SH-SY5Y (cell line): ENCODE measurements around the gene MS4A4E.

ENCODE experiments used
- GATA2 ChIP-seq: IDR thresholded peaks from 2 replicates; pipeline ENCODE4 v1.6.1; 2011; ENCODE audit warnings: mild to moderate bottlenecking, low read depth, low read length
- GATA3 ChIP-seq: IDR thresholded peaks from 2 replicates; pipeline ENCODE4 v1.6.1; 2011; ENCODE audit warnings: low read depth, mild to moderate bottlenecking, low read length, moderate library complexity

DNA sequence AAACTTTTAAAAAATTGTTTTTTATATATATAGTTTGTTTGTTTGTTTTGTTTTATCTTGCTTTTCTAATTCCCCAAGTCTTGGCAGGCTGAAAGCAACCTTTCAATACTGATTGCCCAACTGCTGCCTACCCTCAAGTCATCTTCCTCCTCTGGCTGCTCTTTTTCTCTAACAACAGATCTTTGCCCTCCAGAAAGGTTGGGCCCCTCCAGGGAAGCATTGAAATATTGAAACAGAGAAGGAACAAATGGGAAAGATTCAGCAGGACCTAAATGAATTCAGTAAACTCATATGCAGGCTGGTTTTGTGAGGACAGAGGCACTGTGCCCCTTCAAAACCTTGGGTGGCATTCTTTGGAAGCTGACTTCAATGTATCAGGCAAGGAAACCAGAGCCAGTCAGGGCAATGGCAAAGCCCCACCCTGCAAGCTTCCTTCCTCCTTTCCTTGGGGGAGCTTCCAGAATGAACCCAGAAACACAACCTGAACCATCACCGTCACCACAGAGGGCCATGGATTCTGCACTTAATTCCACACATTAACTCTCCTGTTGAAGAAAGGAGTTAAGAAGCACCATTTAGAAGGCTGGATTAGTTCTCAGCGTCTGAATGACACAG lies 59.2 kb downstream of the MS4A4E start:
- TF ChIP-seq GATA2 = no peak
- no peak for TF ChIP-seq GATA3
